ENCODE data around the gene TSPAN32. TPM values are rescaled to one million over a fixed set of nuclear protein-coding genes. Genes with fewer than 3 reads are reported as not detected.

TSPAN32 gene
- total and polyA plus RNA-seq, 2 donors = 4.0 to 15.7 TPM

DNA sequence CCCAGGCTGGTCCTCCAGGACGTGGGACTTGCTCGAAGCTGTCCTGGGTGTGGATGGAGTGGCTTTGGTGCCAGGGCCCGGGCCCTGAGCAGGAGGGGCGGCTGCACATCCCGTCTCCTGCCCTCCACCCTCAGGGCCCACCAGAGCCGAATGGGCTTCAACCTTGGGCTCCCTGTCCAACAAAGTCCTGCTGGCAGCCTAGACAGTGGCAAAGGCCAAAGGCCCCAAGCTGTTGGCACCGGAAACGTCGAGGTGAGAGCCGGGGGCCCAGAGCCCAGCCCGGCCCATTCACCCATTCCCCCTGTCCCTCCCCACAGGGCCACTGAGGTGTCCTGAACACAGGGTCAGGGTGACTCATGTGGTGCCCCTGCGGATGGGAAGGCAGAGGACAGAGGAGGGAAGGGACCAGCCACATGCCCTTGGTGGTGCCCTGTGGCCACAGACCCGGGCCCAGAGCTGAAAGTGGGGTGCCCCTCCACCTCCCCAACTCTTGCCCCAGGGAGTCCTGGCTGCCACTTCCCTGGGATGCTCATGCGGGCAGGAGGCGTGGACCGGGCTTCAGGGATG, 9.1 kb downstream of the TSPAN32 start:
- Histone ChIP-seq H3K27me3 (ENCODE audit: control insufficient read depth in 2 of 2, insufficient read depth in 1 of 2, low read length in 1 of 2) (no peaks in the 10 kb centered on the region), H3K36me3 (ENCODE audit: control insufficient read depth in 2 of 2, insufficient read depth in 2 of 2, low read length in 1 of 2) (no peaks in the 10 kb centered on the region), H3K9me3 (ENCODE audit: control insufficient read depth in 2 of 2, insufficient read depth in 1 of 2, low read length in 1 of 2) (peaks cover 0 to 3% of the 10 kb centered on the region in 2 donors), H3K4me3 (ENCODE audit: low read length in 2 of 2) (no peak overlapping the region), H3K4me1 (ENCODE audit: control insufficient read depth in 2 of 2, insufficient read depth in 2 of 2, low read length in 2 of 2) (peaks cover 5 to 29% of the 10 kb centered on the region in 2 donors), H3K27ac (ENCODE audit: low read depth in 1 of 2, low read length in 1 of 2) (no peak overlapping the region)
- no peak for DNase-seq (ENCODE audit: low read depth in 6 of 9, low spot score in 9 of 9)
- 96% methylated on average over 16 of the region's 16 CpGs for WGBS

- Histone ChIP-seq H3K4me1 (ENCODE audit: control insufficient read depth in 2 of 2, insufficient read depth in 2 of 2, low read length in 2 of 2) (peaks cover 0 to 23% of the 10 kb centered on the region in 2 donors), H3K27me3 (ENCODE audit: control insufficient read depth in 2 of 2, insufficient read depth in 1 of 2, low read length in 1 of 2) (no peaks in the 10 kb centered on the region), H3K36me3 (ENCODE audit: control insufficient read depth in 2 of 2, insufficient read depth in 2 of 2, low read length in 1 of 2) (no peaks in the 10 kb centered on the region), H3K4me3 (ENCODE audit: low read length in 2 of 2) (no peak overlapping the region), H3K27ac (ENCODE audit: low read depth in 1 of 2, low read length in 1 of 2) (no peak overlapping the region), H3K9me3 (ENCODE audit: control insufficient read depth in 2 of 2, insufficient read depth in 1 of 2, low read length in 1 of 2) (peaks cover 0 to 3% of the 10 kb centered on the region in 2 donors)
- DNase-seq (ENCODE audit: low read depth in 6 of 9, low spot score in 9 of 9) = no peak
- WGBS = 92% methylated on average over 21 of the region's 21 CpGs
These were observed 9.7 kb downstream of the TSPAN32 start for GRCh38 chr11:2311353-2312133.

GRCh38 chr11:2312232-2313042, 10.6 kb downstream of the TSPAN32 start:
- H3K4me3 ChIP-seq (ENCODE audit: low read length in 2 of 2) = no peak overlapping the region
- no peak overlapping the region for H3K27ac ChIP-seq (ENCODE audit: low read depth in 1 of 2, low read length in 1 of 2)
- no peak for DNase-seq (ENCODE audit: low read depth in 6 of 9, low spot score in 9 of 9)
- WGBS = 92% methylated on average over 22 of the region's 22 CpGs
- H3K9me3 ChIP-seq (ENCODE audit: control insufficient read depth in 2 of 2, insufficient read depth in 1 of 2, low read length in 1 of 2) = peaks cover 0 to 3% of the 10 kb centered on the region in 2 donors
- peaks cover 0 to 16% of the 10 kb centered on the region in 2 donors for H3K4me1 ChIP-seq (ENCODE audit: control insufficient read depth in 2 of 2, insufficient read depth in 2 of 2, low read length in 2 of 2)
- H3K36me3 ChIP-seq (ENCODE audit: control insufficient read depth in 2 of 2, insufficient read depth in 2 of 2, low read length in 1 of 2) = no peaks in the 10 kb centered on the region
- H3K27me3 ChIP-seq (ENCODE audit: control insufficient read depth in 2 of 2, insufficient read depth in 1 of 2, low read length in 1 of 2) = no peaks in the 10 kb centered on the region

GRCh38 chr11:2313051-2313951, 11.5 kb downstream of the TSPAN32 start:
- Histone ChIP-seq H3K27ac (ENCODE audit: low read depth in 1 of 2, low read length in 1 of 2) (no peak overlapping the region), H3K27me3 (ENCODE audit: control insufficient read depth in 2 of 2, insufficient read depth in 1 of 2, low read length in 1 of 2) (no peaks in the 10 kb centered on the region), H3K4me1 (ENCODE audit: control insufficient read depth in 2 of 2, insufficient read depth in 2 of 2, low read length in 2 of 2) (peaks cover 0 to 15% of the 10 kb centered on the region in 2 donors), H3K9me3 (ENCODE audit: control insufficient read depth in 2 of 2, insufficient read depth in 1 of 2, low read length in 1 of 2) (peaks cover 0 to 3% of the 10 kb centered on the region in 2 donors), H3K36me3 (ENCODE audit: control insufficient read depth in 2 of 2, insufficient read depth in 2 of 2, low read length in 1 of 2) (no peaks in the 10 kb centered on the region), H3K4me3 (ENCODE audit: low read length in 2 of 2) (no peak overlapping the region)
- WGBS = 97% methylated on average over 34 of the region's 34 CpGs
- no peak for DNase-seq (ENCODE audit: low read depth in 6 of 9, low spot score in 9 of 9)

DNA sequence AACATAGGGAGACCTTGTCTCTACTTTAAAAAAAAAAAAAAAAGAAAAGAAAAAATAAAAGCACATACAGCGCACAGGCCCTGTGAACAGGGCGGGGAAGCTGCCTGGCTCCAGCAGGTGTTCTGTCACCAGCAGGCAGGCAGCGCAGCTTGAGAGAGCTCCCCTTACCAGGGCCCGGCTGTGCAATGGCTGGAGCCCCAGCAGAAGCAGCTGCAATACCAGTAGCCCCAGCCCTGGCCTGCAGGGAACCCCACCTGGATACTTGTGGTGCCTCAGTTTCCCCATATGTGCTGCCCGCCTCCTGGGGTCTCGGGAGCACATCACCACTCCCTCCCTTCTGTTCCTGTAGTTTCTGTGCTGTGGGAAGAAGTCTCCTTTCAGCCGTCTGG, 12.3 kb downstream of the TSPAN32 start:
- DNase-seq (ENCODE audit: low read depth in 6 of 9, low spot score in 9 of 9) = peak in 1 of 9 donors; percentile 42
- peaks cover 0 to 15% of the 10 kb centered on the region in 2 donors for H3K4me1 ChIP-seq (ENCODE audit: control insufficient read depth in 2 of 2, insufficient read depth in 2 of 2, low read length in 2 of 2)
- 90% methylated on average over 7 of the region's 7 CpGs for WGBS
- H3K9me3 ChIP-seq (ENCODE audit: control insufficient read depth in 2 of 2, insufficient read depth in 1 of 2, low read length in 1 of 2) = peaks cover 0 to 3% of the 10 kb centered on the region in 2 donors
- H3K4me3 ChIP-seq (ENCODE audit: low read length in 2 of 2) = no peak overlapping the region
- H3K27ac ChIP-seq (ENCODE audit: low read depth in 1 of 2, low read length in 1 of 2) = no peak overlapping the region
- H3K27me3 ChIP-seq (ENCODE audit: control insufficient read depth in 2 of 2, insufficient read depth in 1 of 2, low read length in 1 of 2) = no peaks in the 10 kb centered on the region
- H3K36me3 ChIP-seq (ENCODE audit: control insufficient read depth in 2 of 2, insufficient read depth in 2 of 2, low read length in 1 of 2) = no peaks in the 10 kb centered on the region

DNA sequence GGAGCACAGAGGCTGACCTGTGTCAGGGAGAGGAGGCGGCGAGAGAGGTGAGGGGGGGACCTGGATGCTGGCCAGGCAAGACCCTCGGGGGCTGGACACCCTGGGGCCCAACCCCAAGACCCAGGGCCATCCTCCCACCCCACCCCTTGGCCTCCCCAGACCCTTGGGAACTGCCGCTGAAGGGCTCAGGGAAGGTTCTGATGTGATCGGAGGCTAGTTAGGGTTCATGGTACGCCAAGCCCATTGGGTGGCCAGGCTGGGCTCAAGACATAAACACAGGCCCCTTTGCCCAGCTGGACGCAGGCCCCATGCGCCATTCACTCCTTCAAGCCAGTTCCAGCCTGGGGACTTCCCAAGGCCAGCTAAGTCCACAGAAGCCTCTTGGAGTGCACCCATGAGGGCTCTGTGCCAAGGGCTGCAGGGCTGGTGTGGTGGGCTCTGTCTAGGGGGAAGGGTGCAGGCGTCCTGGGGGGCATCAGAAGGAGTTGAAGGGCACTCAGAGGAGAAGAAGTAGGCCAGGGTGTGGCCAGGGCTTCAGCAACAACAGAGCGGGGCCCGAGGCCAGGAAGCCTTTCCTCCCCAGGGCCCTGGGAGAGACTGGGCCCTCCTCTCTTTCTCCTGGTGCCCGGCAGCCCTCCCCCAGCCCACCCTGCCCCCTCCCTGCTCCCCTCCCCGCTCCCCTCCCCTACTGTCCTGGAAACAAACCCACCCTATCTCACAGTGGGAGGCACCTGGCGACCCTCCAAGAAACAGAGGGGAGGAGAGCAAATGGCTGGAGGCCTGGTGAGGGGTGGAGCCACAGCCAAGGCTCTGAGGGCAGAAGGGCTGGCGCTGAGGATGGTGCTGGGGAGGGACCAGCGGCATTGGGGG, 12.9 kb downstream of the TSPAN32 start:
- WGBS = 70% methylated on average over 16 of the region's 16 CpGs
- no peak overlapping the region for H3K27ac ChIP-seq (ENCODE audit: low read depth in 1 of 2, low read length in 1 of 2)
- no peak for DNase-seq (ENCODE audit: low read depth in 6 of 9, low spot score in 9 of 9)
- peaks cover 0 to 3% of the 10 kb centered on the region in 2 donors for H3K9me3 ChIP-seq (ENCODE audit: control insufficient read depth in 2 of 2, insufficient read depth in 1 of 2, low read length in 1 of 2)
- H3K27me3 ChIP-seq (ENCODE audit: control insufficient read depth in 2 of 2, insufficient read depth in 1 of 2, low read length in 1 of 2) = no peaks in the 10 kb centered on the region
- peaks cover 0 to 15% of the 10 kb centered on the region in 2 donors for H3K4me1 ChIP-seq (ENCODE audit: control insufficient read depth in 2 of 2, insufficient read depth in 2 of 2, low read length in 2 of 2)
- H3K4me3 ChIP-seq (ENCODE audit: low read length in 2 of 2) = no peak overlapping the region
- no peaks in the 10 kb centered on the region for H3K36me3 ChIP-seq (ENCODE audit: control insufficient read depth in 2 of 2, insufficient read depth in 2 of 2, low read length in 1 of 2)

- no peak overlapping the region for H3K4me3 ChIP-seq (ENCODE audit: low read length in 2 of 2)
These were observed 13.8 kb downstream of the TSPAN32 start for GRCh38 chr11:2315395-2316168.

More at GRCh38 chr11:2315395-2316168, 13.8 kb downstream of the TSPAN32 start:
- H3K36me3 ChIP-seq (ENCODE audit: control insufficient read depth in 2 of 2, insufficient read depth in 2 of 2, low read length in 1 of 2) = no peaks in the 10 kb centered on the region
- 97% methylated on average over 25 of the region's 25 CpGs for WGBS
- no peak for DNase-seq (ENCODE audit: low read depth in 6 of 9, low spot score in 9 of 9)
- peaks cover 0 to 3% of the 10 kb centered on the region in 2 donors for H3K9me3 ChIP-seq (ENCODE audit: control insufficient read depth in 2 of 2, insufficient read depth in 1 of 2, low read length in 1 of 2)
- peaks cover 0 to 1% of the 10 kb centered on the region in 2 donors for H3K27me3 ChIP-seq (ENCODE audit: control insufficient read depth in 2 of 2, insufficient read depth in 1 of 2, low read length in 1 of 2)
- H3K27ac ChIP-seq (ENCODE audit: low read depth in 1 of 2, low read length in 1 of 2) = no peak overlapping the region
- H3K4me1 ChIP-seq (ENCODE audit: control insufficient read depth in 2 of 2, insufficient read depth in 2 of 2, low read length in 2 of 2) = peaks cover 0 to 15% of the 10 kb centered on the region in 2 donors
